IMR-90 (cell line): Measurements from ENCODE around the gene COL18A1. TPM values are rescaled to one million over a fixed set of nuclear protein-coding genes. Genes with fewer than 3 reads are reported as not detected.

Experiments used
- ATAC-seq: fragments of 200-7000 bp; cut with Tn5 transposase; 2 replicates; pipeline ENCODE4 v1.9.1; 2020; ENCODE audit warnings: low read depth, mild to moderate bottlenecking, moderate library complexity
- BruUV-seq: library from RNA; stranded (reverse); fragments of 400-500 nt; replicated peaks from 2 replicates; lab custom pipeline; 2021; lab: Mats Ljungman, UMichigan
- CTCF ChIA-PET: fragments of 300-600 bp; formaldehyde crosslinking; extraction: SDS; loops from one replicate; lab custom pipeline; 2021; ENCODE audit warnings: antibody characterized with exemption; lab: Yijun Ruan, JAX
- POLR2A ChIA-PET: fragments of 300-600 bp; sonication (Branson Sonifier 250); formaldehyde crosslinking; loops from one replicate; lab custom pipeline; 2022; ENCODE audit warnings: antibody characterized with exemption; ENCODE audit not compliant: unreplicated experiment; lab: Charles Lee
- DNase-seq: peaks from one replicate; pipeline ENCODE4 v3.0.0; 2013
- H2AFZ ChIP-seq: replicated peaks from 2 replicates; pipeline ENCODE3; 2013; ENCODE audit warnings: low read length, mild to moderate bottlenecking; ENCODE audit not compliant: poor library complexity
- H2AK5ac ChIP-seq: 2 replicates; pipeline ENCODE4 v1.6.1; 2013; ENCODE audit warnings: low read depth, low read length, inconsistent platforms
- H2AK9ac ChIP-seq: replicated peaks from 2 replicates; pipeline ENCODE3; 2013; ENCODE audit warnings: mild to moderate bottlenecking, low read depth, low read length, moderate library complexity; ENCODE audit not compliant: poor library complexity
- H2BK120ac ChIP-seq: 2 replicates; pipeline ENCODE4 v1.6.1; 2013; ENCODE audit warnings: low read depth, low read length, inconsistent platforms
- H2BK15ac ChIP-seq: 3 replicates; pipeline ENCODE4 v1.6.1; 2013; ENCODE audit warnings: low read depth, low read length, inconsistent platforms
- H2BK20ac ChIP-seq: 2 replicates; pipeline ENCODE4 v1.6.1; 2013; ENCODE audit warnings: low read depth, mild to moderate bottlenecking, inconsistent platforms, low read length, moderate library complexity
- H2BK5ac ChIP-seq: 2 replicates; pipeline ENCODE4 v1.6.1; 2013; ENCODE audit warnings: mild to moderate bottlenecking, low read depth, low read length, inconsistent platforms; ENCODE audit not compliant: poor library complexity, severe bottlenecking
- H3K14ac ChIP-seq: replicated peaks from 2 replicates; pipeline ENCODE4 v1.6.1; 2013; ENCODE audit warnings: low read depth, low read length, inconsistent platforms
- H3K18ac ChIP-seq: 2 replicates; pipeline ENCODE4 v1.6.1; 2013; ENCODE audit warnings: low read depth, low read length, control low read depth
- H3K23ac ChIP-seq: 2 replicates; pipeline ENCODE4 v1.6.1; 2013; ENCODE audit warnings: low read depth, low read length, inconsistent platforms
- H3K27ac ChIP-seq: 2 replicates; pipeline ENCODE4 v1.5.1; 2013; ENCODE audit warnings: mild to moderate bottlenecking, control low read depth, low read length; ENCODE audit not compliant: insufficient read depth
- H3K27me3 ChIP-seq: 2 replicates; pipeline ENCODE4 v1.6.1; 2013; ENCODE audit warnings: low read length; ENCODE audit not compliant: control insufficient read depth, insufficient read depth
- H3K36me3 ChIP-seq: 2 replicates; pipeline ENCODE4 v1.6.1; 2013; ENCODE audit warnings: low read length, mixed read lengths; ENCODE audit not compliant: control insufficient read depth, insufficient read depth
- H3K4ac ChIP-seq: 2 replicates; pipeline ENCODE4 v1.6.1; 2013; ENCODE audit warnings: low read depth, low read length, inconsistent platforms
- H3K4me1 ChIP-seq: 2 replicates; pipeline ENCODE4 v1.6.1; 2013; ENCODE audit warnings: low read length, mixed read lengths; ENCODE audit not compliant: control insufficient read depth, insufficient read depth
- H3K4me2 ChIP-seq: 2 replicates; pipeline ENCODE4 v1.6.1; 2013; ENCODE audit warnings: low read depth, mild to moderate bottlenecking, control low read depth, low read length, moderate library complexity
- H3K4me3 ChIP-seq: 2 replicates; pipeline ENCODE4 v1.5.1; 2013; ENCODE audit warnings: low read depth, mild to moderate bottlenecking, control low read depth, low read length, moderate library complexity; ENCODE audit not compliant: insufficient read depth
- H3K56ac ChIP-seq: 2 replicates; pipeline ENCODE4 v1.6.1; 2013; ENCODE audit warnings: low read length, inconsistent platforms; ENCODE audit not compliant: insufficient read depth; ENCODE audit errors: extremely low read depth
- H3K79me1 ChIP-seq, 2 experiments: 2 replicates each; pipeline ENCODE4 v1.6.1; 2013; ENCODE audit warnings: low read length in 2 of 2, inconsistent platforms in 1 of 2, low read depth in 1 of 2
- H3K9ac ChIP-seq: 2 replicates; pipeline ENCODE4 v1.6.1; 2013; ENCODE audit warnings: low read depth, low read length, control low read depth
- H3K9me1 ChIP-seq: 2 replicates; pipeline ENCODE4 v1.6.1; 2013; ENCODE audit warnings: low read length, inconsistent platforms; ENCODE audit not compliant: insufficient read depth
- H3K9me3 ChIP-seq: 2 replicates; pipeline ENCODE4 v1.6.1; 2013; ENCODE audit warnings: low read length; ENCODE audit not compliant: control insufficient read depth, insufficient read depth
- H4K20me1 ChIP-seq: 2 replicates; pipeline ENCODE4 v1.6.1; 2013; ENCODE audit warnings: low read length, inconsistent platforms; ENCODE audit not compliant: insufficient read depth
- H4K5ac ChIP-seq: 2 replicates; pipeline ENCODE4 v1.6.1; 2013; ENCODE audit warnings: mild to moderate bottlenecking, low read depth, low read length, control low read depth
- H4K8ac ChIP-seq, 2 experiments: 2 replicates each; pipeline ENCODE4 v1.6.1; 2013; ENCODE audit warnings: low read depth in 2 of 2, low read length in 2 of 2, control low read depth in 1 of 2, inconsistent platforms in 1 of 2
- H4K91ac ChIP-seq: 2 replicates; pipeline ENCODE4 v1.6.1; 2013; ENCODE audit warnings: low read depth, low read length, inconsistent platforms; ENCODE audit not compliant: insufficient read depth
- BHLHE40 ChIP-seq: fragments of 150-350 bp; IDR thresholded peaks from 2 replicates; pipeline ENCODE4 v1.6.1; 2016; ENCODE audit warnings: mild to moderate bottlenecking, low read depth, low read length
- CEBPB ChIP-seq: IDR thresholded peaks from 2 replicates; pipeline ENCODE4 v1.6.1; 2012; ENCODE audit warnings: low read depth, low read length, improper control_type of control experiment
- CHD1 ChIP-seq: IDR thresholded peaks from 2 replicates; pipeline ENCODE4 v1.6.1; 2012; ENCODE audit warnings: low read depth, low read length, improper control_type of control experiment
- FOS ChIP-seq: fragments of 150-350 bp; IDR thresholded peaks from 2 replicates; pipeline ENCODE4 v1.6.1; 2016; ENCODE audit warnings: low read depth, low read length
- MAFK ChIP-seq: IDR thresholded peaks from 2 replicates; pipeline ENCODE4 v1.6.1; 2012; ENCODE audit warnings: low read depth, low read length, improper control_type of control experiment
- MAZ ChIP-seq: IDR thresholded peaks from 2 replicates; pipeline ENCODE4 v1.6.1; 2012; ENCODE audit warnings: low read depth, mild to moderate bottlenecking, low read length, improper control_type of control experiment, moderate library complexity, borderline replicate concordance
- MXI1 ChIP-seq: IDR thresholded peaks from 2 replicates; pipeline ENCODE4 v1.6.1; 2012; ENCODE audit warnings: low read depth, mild to moderate bottlenecking, low read length, moderate library complexity, borderline replicate concordance
- NFE2L2 ChIP-seq: fragments of 150-350 bp; IDR thresholded peaks from 2 replicates; pipeline ENCODE4 v1.6.1; 2016; ENCODE audit warnings: low read depth, mild to moderate bottlenecking, low read length
- POLR2A ChIP-seq: IDR thresholded peaks from 2 replicates; pipeline ENCODE4 v1.6.1; 2012; ENCODE audit warnings: mild to moderate bottlenecking, low read depth, low read length
- RAD21 ChIP-seq: IDR thresholded peaks from 2 replicates; pipeline ENCODE4 v1.6.1; 2012; ENCODE audit warnings: low read length, improper control_type of control experiment
- RCOR1 ChIP-seq: IDR thresholded peaks from 2 replicates; pipeline ENCODE4 v1.6.1; 2012; ENCODE audit warnings: mild to moderate bottlenecking, low read length, improper control_type of control experiment; ENCODE audit not compliant: insufficient replicate concordance
- RFX5 ChIP-seq: IDR thresholded peaks from 2 replicates; pipeline ENCODE4 v1.8.0; 2012; ENCODE audit warnings: low read depth, mild to moderate bottlenecking, low read length, moderate library complexity
- SMC3 ChIP-seq: fragments of 150-350 bp; IDR thresholded peaks from 2 replicates; pipeline ENCODE4 v1.6.1; 2016; ENCODE audit warnings: low read depth, mild to moderate bottlenecking, antibody characterized with exemption, low read length, moderate library complexity
- WGBS, 2 experiments: methylation state at CpG; one replicate each; pipeline versions ENCODE4 v1.1.5 to v1.1.7; 2013; ENCODE audit warnings: missing lambda C conversion rate in 2 of 2; ENCODE audit not compliant: insufficient read length in 1 of 2; ENCODE audit errors: extremely low coverage in 2 of 2; 5-methylcytosine and 5-hydroxymethylcytosine counted together
- dilution Hi-C: fragments of 300-500 bp; cut with HindIII; formaldehyde crosslinking; loops from one replicate; pipeline ENCODE4 v1.14.3; 2018; ENCODE audit warnings: low sequenced_read_pairs; ENCODE audit not compliant: unreplicated experiment
- in situ Hi-C: fragments of 300-500 bp; cut with MboI; formaldehyde crosslinking; loops from 3 replicates; pipeline ENCODE4 v1.14.3; 2019; ENCODE audit warnings: low sequenced_read_pairs, inconsistent platforms, mixed read lengths
- intact Hi-C: fragments of 100-400 bp; cut with micrococcal nuclease; formaldehyde crosslinking; loops from 2 replicates; pipeline ENCODE4 v1.10.0; 2022
- polyA plus RNA-seq, 3 experiments: library from polyadenylated mRNA; depleted of rRNA; stranded (reverse); fragments of >200 nt; gene quantifications; 2 replicates each; pipeline ENCODE4 v1.2.3, GENCODE V29; 2012; ENCODE audit warnings: low replicate concordance in 1 of 3
- total RNA-seq: library from RNA; depleted of rRNA; stranded (reverse); fragments of >200 nt; gene quantifications from 2 replicates; pipeline ENCODE4 v1.2.3, GENCODE V29; 2012
- TF ChIP-seq, protein P1 (sequence below): fragments of 150-350 bp; IDR thresholded peaks from 2 replicates; pipeline ENCODE4 v1.6.1; 2016; ENCODE audit warnings: low read depth, mild to moderate bottlenecking, low read length, moderate library complexity, borderline replicate concordance
- TF ChIP-seq, protein P2 (sequence below): conservative IDR thresholded peaks from 2 replicates; pipeline ENCODE4 v1.5.1; 2012; ENCODE audit warnings: mild to moderate bottlenecking, low read depth, low read length, improper control_type of control experiment

Gene COL18A1
- total and polyA plus RNA-seq, 2 of the 4 experiments (the other 2 are of a cell fraction) = 4.3 to 46.7 TPM

DNA sequence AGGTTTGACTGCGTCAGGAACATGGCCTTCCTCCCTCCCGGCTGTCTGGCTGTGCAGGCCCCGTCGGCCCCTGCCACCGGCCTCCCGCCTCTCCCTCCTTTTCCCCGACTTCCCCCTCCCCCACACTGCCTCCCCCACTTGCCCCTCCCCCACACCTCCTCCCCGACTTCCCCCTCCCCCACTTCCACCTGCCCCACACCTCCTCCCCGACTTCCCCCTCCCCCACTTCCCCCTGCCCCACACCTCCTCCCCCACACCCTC is 84.7 kb downstream of the COL18A1 start:
- Histone ChIP-seq H3K27me3 (no peaks in the 10 kb centered on the region), H3K18ac (no peak overlapping the region), H2BK20ac (no peak overlapping the region), H3K4ac (no peak overlapping the region), H4K91ac (no peak overlapping the region), H4K20me1 (no peaks in the 10 kb centered on the region; the same call in 1 of the 2 replicates), H3K36me3 (peaks cover 55% of the 10 kb centered on the region; the same call in 1 of the 2 replicates), H3K27ac (no peak overlapping the region), H2BK120ac (no peak overlapping the region), H3K23ac (no peak overlapping the region), H3K9ac (no peak overlapping the region), H2BK15ac (no peak overlapping the region), H4K8ac (no peak overlapping the region), H3K56ac (no peak overlapping the region), H2AK5ac (no peak overlapping the region), H3K4me1 (no peaks in the 10 kb centered on the region), H3K79me1 (no peaks in the 10 kb centered on the region), H2AK9ac (no peak overlapping the region), H3K4me3 (no peak overlapping the region), H2BK5ac (no peak overlapping the region), H3K14ac (no peak overlapping the region), H3K9me1 (no peaks in the 10 kb centered on the region), H2AFZ (no peak overlapping the region), H4K5ac (no peak overlapping the region), H3K4me2 (no peak overlapping the region), H3K9me3 (no peaks in the 10 kb centered on the region)
- no CpG with 5 or more reads among the region's 9 CpGs for WGBS, 2 experiments
- DNase-seq (no peak), ATAC-seq (no peak)
- CTCF ChIA-PET = no interaction called here
- TF ChIP-seq MAZ (no peak), FOS (no peak), RCOR1 (no peak), MXI1 (no peak), CEBPB (no peak), POLR2A (no peak), SMC3 (no peak), CHD1 (no peak), NFE2L2 (no peak), MAFK (no peak), BHLHE40 (no peak), RAD21 (no peak), RFX5 (no peak)
- TF ChIP-seq, protein P1, sequence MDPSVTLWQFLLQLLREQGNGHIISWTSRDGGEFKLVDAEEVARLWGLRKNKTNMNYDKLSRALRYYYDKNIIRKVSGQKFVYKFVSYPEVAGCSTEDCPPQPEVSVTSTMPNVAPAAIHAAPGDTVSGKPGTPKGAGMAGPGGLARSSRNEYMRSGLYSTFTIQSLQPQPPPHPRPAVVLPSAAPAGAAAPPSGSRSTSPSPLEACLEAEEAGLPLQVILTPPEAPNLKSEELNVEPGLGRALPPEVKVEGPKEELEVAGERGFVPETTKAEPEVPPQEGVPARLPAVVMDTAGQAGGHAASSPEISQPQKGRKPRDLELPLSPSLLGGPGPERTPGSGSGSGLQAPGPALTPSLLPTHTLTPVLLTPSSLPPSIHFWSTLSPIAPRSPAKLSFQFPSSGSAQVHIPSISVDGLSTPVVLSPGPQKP = no peak
- TF ChIP-seq, protein P2, sequence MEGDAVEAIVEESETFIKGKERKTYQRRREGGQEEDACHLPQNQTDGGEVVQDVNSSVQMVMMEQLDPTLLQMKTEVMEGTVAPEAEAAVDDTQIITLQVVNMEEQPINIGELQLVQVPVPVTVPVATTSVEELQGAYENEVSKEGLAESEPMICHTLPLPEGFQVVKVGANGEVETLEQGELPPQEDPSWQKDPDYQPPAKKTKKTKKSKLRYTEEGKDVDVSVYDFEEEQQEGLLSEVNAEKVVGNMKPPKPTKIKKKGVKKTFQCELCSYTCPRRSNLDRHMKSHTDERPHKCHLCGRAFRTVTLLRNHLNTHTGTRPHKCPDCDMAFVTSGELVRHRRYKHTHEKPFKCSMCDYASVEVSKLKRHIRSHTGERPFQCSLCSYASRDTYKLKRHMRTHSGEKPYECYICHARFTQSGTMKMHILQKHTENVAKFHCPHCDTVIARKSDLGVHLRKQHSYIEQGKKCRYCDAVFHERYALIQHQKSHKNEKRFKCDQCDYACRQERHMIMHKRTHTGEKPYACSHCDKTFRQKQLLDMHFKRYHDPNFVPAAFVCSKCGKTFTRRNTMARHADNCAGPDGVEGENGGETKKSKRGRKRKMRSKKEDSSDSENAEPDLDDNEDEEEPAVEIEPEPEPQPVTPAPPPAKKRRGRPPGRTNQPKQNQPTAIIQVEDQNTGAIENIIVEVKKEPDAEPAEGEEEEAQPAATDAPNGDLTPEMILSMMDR = no peak
- in situ Hi-C loops (no loop called here), intact Hi-C loops (no loop called here), dilution Hi-C loops (no loop called here)
- POLR2A ChIA-PET = no interaction called here
- no TSS peak for BruUV-seq
